ENCODE measurements around the gene ACSL5.
"Not testable (repeated sequence)": the region's sequence is repeated elsewhere in the genome, so short reads cannot be mapped to it uniquely, and the experiment has no call there.

GRCh38 chr10:112406806-112407205, 32.9 kb downstream of the ACSL5 start:
- TF ChIP-seq CTCF, POLR2A (IDR thresholded peaks at IDR 0.05): not testable (repeated sequence)

Measured in prostate gland (tissue), 2 donors.